Smooth muscle cell (in vitro differentiated cells): ENCODE data around the gene MT1M. TPM values are rescaled to one million over a fixed set of nuclear protein-coding genes. Genes with fewer than 3 reads are reported as not detected.
A peak's percentile ranks its signal among the peaks of the same experiment; 100 is the strongest.

Experiments
- DNase-seq: peaks from one replicate; lab custom pipeline; 2025; ENCODE audit not compliant: unreplicated experiment; lab: John Stamatoyannopoulos, UW
- H2AFZ ChIP-seq: fragments of 200-600 bp; sonication (generic); 2 replicates; pipeline ENCODE4 v1.6.0; 2016; ENCODE audit warnings: antibody characterized with exemption, low read depth, mild to moderate bottlenecking
- H3F3A ChIP-seq: fragments of 200-600 bp; sonication (generic); 2 replicates; pipeline ENCODE4 v1.6.0; 2017; ENCODE audit warnings: antibody characterized with exemption, low read depth
- H3K27ac ChIP-seq: fragments of 200-600 bp; sonication (generic); 2 replicates; pipeline ENCODE4 v1.5.1; 2016; ENCODE audit warnings: low read depth, mild to moderate bottlenecking
- H3K27me3 ChIP-seq: fragments of 200-600 bp; sonication (generic); 2 replicates; pipeline ENCODE4 v1.6.1; 2016; ENCODE audit warnings: low read depth, mild to moderate bottlenecking
- H3K36me3 ChIP-seq: fragments of 200-600 bp; sonication (generic); 2 replicates; pipeline ENCODE4 v1.5.1; 2016; ENCODE audit warnings: low read depth
- H3K4me1 ChIP-seq: fragments of 200-600 bp; sonication (generic); 2 replicates; pipeline ENCODE4 v1.5.1; 2016; ENCODE audit warnings: low read depth
- H3K4me2 ChIP-seq: fragments of 200-600 bp; sonication (generic); 2 replicates; pipeline ENCODE4 v1.6.0; 2016; ENCODE audit warnings: mild to moderate bottlenecking
- H3K4me3 ChIP-seq: fragments of 200-600 bp; sonication (generic); 2 replicates; pipeline ENCODE4 v1.5.1; 2016; ENCODE audit warnings: mild to moderate bottlenecking
- H3K79me2 ChIP-seq: fragments of 200-600 bp; sonication (generic); 2 replicates; pipeline ENCODE4 v1.6.0; 2016; ENCODE audit warnings: low read depth, mild to moderate bottlenecking
- H3K9ac ChIP-seq: fragments of 200-600 bp; sonication (generic); 2 replicates; pipeline ENCODE4 v1.6.0; 2016; ENCODE audit warnings: low read depth
- H3K9me3 ChIP-seq: fragments of 200-600 bp; sonication (generic); replicated peaks from 2 replicates; pipeline ENCODE4 v1.5.1; 2016; ENCODE audit warnings: low read depth
- H4K20me1 ChIP-seq: fragments of 200-600 bp; sonication (generic); 2 replicates; pipeline ENCODE4 v1.6.0; 2016; ENCODE audit warnings: low read depth
- WGBS: methylation state at CpG from one replicate; pipeline ENCODE4 v1.1.7; 2016; ENCODE audit warnings: low lambda C conversion rate; 5-methylcytosine and 5-hydroxymethylcytosine counted together
- polyA plus RNA-seq: library from polyadenylated mRNA; unstranded; fragments of >200 nt; fragmentation: Nextera tagmentation; extraction: Ambion mirVana; gene quantifications from 2 replicates; pipeline ENCODE4 v1.2.1, GENCODE V29; 2016
- total RNA-seq: library from RNA; depleted of rRNA; stranded (reverse); fragments of >200 nt; gene quantifications from 2 replicates; pipeline ENCODE4 v1.2.3, GENCODE V29; 2014
- TF ChIP-seq, protein P1 (sequence below): fragments of 200-600 bp; sonication (generic); IDR thresholded peaks from 2 replicates; pipeline ENCODE4 v1.5.1; 2017; ENCODE audit warnings: borderline replicate concordance, mild to moderate bottlenecking, antibody characterized with exemption; ENCODE audit not compliant: insufficient read depth, poor library complexity, severe bottlenecking

MT1M gene
- total and polyA plus RNA-seq, 2 experiments from 2014 or later: 0.19 TPM; not detected in 1

DNA sequence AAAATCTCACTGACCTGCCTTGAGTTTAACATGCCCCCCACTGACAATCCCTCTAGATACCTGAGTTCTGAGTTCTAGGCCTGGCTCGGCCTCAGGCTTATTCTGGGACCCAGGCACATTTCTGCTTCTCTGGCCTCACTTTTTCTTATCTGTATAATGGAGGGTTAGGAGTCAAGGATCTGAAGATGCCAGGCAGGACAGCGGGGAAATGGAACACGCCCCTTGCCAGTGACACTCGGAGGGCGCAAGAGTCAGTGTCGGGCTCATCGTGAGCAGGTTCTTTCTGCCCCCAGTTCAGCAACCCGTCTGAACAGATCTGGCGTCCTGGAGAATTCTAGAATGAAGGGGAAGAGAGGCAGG, 43.7 kb upstream of the MT1M start:
- H3K4me3 ChIP-seq: peak overlapping the region; percentile 34
- H3K27ac ChIP-seq: no peak overlapping the region
- no peak overlapping the region for H3K9ac ChIP-seq
- peaks cover 76% of the 10 kb centered on the region for H3K27me3 ChIP-seq
- no peaks in the 10 kb centered on the region for H3K9me3 ChIP-seq
- no peaks in the 10 kb centered on the region for H4K20me1 ChIP-seq
- no peaks in the 10 kb centered on the region for H3F3A ChIP-seq
- no peaks in the 10 kb centered on the region for H3K79me2 ChIP-seq
- no peaks in the 10 kb centered on the region for H3K36me3 ChIP-seq
- DNase-seq: no peak
- peak overlapping the region; percentile 78 for H3K4me2 ChIP-seq
- H2AFZ ChIP-seq: no peak overlapping the region
- H3K4me1 ChIP-seq: no peaks in the 10 kb centered on the region
- WGBS: 50% methylated on average over 9 of the region's 9 CpGs
- TF ChIP-seq, protein P1, sequence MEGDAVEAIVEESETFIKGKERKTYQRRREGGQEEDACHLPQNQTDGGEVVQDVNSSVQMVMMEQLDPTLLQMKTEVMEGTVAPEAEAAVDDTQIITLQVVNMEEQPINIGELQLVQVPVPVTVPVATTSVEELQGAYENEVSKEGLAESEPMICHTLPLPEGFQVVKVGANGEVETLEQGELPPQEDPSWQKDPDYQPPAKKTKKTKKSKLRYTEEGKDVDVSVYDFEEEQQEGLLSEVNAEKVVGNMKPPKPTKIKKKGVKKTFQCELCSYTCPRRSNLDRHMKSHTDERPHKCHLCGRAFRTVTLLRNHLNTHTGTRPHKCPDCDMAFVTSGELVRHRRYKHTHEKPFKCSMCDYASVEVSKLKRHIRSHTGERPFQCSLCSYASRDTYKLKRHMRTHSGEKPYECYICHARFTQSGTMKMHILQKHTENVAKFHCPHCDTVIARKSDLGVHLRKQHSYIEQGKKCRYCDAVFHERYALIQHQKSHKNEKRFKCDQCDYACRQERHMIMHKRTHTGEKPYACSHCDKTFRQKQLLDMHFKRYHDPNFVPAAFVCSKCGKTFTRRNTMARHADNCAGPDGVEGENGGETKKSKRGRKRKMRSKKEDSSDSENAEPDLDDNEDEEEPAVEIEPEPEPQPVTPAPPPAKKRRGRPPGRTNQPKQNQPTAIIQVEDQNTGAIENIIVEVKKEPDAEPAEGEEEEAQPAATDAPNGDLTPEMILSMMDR: no peak

DNA sequence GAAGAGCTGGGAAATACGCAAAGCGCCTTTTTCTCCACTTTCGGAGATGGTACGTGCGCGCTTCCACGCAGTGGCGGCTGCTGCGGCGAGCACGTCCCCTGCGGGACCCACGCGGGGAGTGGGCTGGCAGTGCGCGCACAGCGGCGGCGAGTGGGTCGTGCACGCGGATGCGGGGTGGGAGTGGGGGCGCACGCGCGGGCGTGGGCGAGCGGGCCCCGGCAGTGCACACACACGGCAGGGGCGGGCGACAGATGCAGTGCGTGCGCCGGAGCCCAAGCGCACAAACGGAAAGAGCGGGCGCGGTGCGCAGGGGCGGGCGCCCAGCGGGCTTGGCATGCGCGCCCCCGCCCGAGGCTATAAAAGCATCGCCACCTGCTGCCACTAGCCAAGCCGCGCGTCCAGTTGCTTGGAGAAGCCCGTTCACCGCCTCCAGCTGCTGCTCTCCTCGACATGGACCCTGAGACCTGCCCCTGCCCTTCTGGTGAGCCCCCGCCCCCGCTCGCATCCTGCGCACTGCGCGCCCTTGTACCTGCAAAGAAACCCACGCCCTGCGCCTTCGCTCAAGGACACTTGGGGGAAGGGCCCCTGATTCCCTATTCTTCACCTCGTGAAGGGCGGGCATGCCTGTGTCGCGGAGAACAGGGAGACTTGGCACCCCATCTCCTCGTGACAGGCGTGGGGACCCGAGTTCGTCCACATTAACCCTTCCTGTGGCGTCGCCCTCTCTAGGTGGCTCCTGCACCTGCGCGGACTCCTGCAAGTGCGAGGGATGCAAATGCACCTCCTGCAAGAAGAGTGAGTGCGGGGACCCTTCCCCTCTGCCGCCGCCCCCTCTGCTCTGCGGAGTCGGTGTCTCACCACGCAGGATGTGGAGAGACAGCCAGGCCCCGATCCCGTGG, 43.1 kb upstream of the MT1M start, which contains the start of gene MT3:
Gene MT3 (plus strand): TSS at position 388 of the 899 bp plus-strand sequence. CDS start 63 bp downstream, at position 451.
- H3K27ac ChIP-seq: no peak within 1 kb of the TSS

DNA sequence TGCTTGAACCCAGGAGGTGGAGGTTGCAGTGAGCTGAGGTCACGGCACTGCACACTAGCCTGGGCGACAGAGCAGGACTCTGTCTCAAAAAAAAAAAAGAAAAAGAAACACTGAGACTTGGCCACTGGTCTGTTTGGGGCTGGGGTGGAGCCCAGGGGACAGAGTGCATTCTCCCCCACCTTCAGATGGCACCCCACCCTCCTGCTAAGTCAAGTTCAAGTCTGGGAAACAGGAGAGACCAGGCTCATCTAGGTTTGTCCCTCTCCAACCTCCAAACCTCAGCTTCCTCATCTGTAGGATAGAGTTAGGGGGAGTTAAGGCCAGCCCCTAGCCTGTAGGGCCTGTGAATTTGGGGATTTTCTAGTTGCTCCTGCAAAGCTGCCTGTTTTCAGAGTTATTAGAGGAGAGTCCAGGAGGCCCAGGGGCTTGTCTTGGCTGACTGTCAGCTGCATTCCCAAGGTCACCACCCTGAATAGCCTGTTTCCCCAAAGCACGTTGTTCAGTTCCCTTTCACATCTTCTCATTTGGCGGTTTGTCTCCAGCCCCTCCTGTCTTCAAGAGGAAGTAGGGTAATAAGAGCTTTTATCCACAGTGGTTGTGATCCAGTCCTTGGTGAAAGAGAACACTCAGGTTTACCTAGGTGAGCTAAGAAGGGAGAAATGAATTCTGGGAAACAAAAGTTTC, 40.9 kb upstream of the MT1M start:
- Histone ChIP-seq H3K79me2 (no peaks in the 10 kb centered on the region), H3K27ac (no peak overlapping the region), H3K4me3 (no peak overlapping the region), H3K9me3 (no peaks in the 10 kb centered on the region), H2AFZ (no peak overlapping the region), H3K27me3 (peaks cover 63% of the 10 kb centered on the region), H3K36me3 (no peaks in the 10 kb centered on the region), H3K9ac (no peak overlapping the region), H4K20me1 (no peaks in the 10 kb centered on the region), H3F3A (no peaks in the 10 kb centered on the region), H3K4me1 (no peaks in the 10 kb centered on the region), H3K4me2 (no peak overlapping the region)
- TF ChIP-seq, protein P1: no peak
- no peak for DNase-seq
- 81% methylated on average over 4 of the region's 4 CpGs for WGBS

More for the DNA sequence above, 43.1 kb upstream of the MT1M start, which contains the start of gene MT3:
- no peaks in the 10 kb centered on the region for H3K79me2 ChIP-seq
- DNase-seq: no peak
- no peaks in the 10 kb centered on the region for H3F3A ChIP-seq
- no peak within 1 kb of the TSS for H2AFZ ChIP-seq
- peak within 1 kb of the TSS; percentile 78 for H3K4me2 ChIP-seq
- H3K36me3 ChIP-seq: no peaks in the 10 kb centered on the region
- TF ChIP-seq, protein P1: no peak
- H3K4me3 ChIP-seq: peak within 1 kb of the TSS; percentile 34
- H3K9ac ChIP-seq: no peak within 1 kb of the TSS
- WGBS: 14% methylated on average over 55 of the region's 87 CpGs
- no peaks in the 10 kb centered on the region for H3K4me1 ChIP-seq
- H3K9me3 ChIP-seq: no peaks in the 10 kb centered on the region
- H3K27me3 ChIP-seq: peaks cover 76% of the 10 kb centered on the region
- H4K20me1 ChIP-seq: no peaks in the 10 kb centered on the region
